GM10266 (cell line): ENCODE data around the gene EHD3.

Experiments used
- DNase-seq: peaks from one replicate; pipeline ENCODE4 v3.0.0; 2012; ENCODE audit errors: extremely low spot score
- TF ChIP-seq, protein P1 (sequence below): IDR thresholded peaks from 2 replicates; pipeline ENCODE4 v1.5.1; 2012; ENCODE audit warnings: mild to moderate bottlenecking, low read depth; ENCODE audit not compliant: control insufficient read depth, insufficient read depth; ENCODE audit errors: missing control alignments

Gene EHD3

DNA sequence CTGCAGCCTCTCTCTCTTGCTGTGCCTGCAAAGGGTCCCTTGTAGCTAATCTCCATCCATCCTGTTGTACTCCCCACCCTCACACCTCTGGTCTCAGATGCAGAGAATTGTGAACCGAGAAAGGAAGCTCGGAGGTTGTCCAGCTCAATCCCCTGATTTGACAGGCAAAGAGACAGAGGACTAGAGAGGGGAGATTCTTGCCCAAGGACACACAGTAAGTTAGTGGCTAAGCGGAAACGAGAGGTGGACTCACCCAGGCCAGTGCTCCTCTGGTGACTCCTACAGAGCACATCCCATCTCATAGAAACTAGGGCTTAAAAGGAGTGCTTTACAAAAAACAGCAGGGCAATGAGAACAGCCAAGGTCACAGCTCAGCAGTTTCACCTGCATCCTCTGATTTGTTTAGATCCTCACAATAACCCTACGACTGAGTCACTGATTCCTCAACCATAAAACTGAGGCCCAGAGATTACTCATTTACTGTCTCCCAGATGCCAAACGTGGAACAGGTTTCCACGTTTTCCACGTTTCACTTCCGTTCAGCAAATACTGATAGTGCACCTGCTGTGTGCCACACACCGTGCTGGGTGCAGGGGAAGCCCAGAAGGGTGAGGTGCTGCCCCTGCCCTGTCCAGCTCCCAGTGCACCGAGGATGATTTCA is 22.1 kb downstream of the EHD3 start:
- TF ChIP-seq, protein P1, sequence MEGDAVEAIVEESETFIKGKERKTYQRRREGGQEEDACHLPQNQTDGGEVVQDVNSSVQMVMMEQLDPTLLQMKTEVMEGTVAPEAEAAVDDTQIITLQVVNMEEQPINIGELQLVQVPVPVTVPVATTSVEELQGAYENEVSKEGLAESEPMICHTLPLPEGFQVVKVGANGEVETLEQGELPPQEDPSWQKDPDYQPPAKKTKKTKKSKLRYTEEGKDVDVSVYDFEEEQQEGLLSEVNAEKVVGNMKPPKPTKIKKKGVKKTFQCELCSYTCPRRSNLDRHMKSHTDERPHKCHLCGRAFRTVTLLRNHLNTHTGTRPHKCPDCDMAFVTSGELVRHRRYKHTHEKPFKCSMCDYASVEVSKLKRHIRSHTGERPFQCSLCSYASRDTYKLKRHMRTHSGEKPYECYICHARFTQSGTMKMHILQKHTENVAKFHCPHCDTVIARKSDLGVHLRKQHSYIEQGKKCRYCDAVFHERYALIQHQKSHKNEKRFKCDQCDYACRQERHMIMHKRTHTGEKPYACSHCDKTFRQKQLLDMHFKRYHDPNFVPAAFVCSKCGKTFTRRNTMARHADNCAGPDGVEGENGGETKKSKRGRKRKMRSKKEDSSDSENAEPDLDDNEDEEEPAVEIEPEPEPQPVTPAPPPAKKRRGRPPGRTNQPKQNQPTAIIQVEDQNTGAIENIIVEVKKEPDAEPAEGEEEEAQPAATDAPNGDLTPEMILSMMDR, result no peak
- DNase-seq, result no peak

DNA sequence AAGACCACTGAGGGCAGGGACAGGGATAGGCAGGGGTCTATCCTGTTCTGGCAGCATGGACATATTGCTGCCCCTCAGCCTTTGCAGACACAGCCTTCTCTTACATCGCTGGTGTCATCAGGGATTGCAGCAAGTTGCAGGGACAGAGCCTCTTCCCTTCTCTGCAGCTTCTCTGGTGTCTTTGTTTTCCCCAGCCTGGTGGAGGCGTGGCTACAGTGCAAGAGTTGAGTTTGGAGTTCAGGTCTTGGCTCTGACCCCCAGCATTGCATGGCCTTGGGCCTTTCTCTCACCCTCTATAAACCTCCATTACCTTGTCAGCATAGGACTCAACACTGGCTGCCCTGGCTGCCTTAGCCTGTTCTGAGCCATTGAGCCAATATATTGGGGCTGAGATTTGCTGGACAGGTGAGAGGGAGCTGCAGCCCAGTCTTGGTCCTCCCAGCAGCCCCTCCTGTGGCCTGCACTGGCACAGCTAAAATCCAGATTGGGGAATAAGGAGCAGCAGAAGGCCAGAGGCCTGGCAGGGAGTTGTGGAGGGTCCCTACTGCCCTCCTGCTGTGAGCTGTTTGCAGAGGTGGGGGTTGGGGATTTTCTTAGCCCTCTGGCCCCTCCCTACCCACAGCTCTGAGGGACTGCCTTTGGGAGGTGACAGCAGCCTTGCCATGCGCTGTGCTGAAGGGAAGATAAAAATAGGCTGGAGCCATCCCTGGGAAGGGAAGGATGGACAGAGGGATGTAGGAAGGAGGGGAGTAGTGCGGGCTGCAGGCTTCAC is 22.8 kb downstream of the EHD3 start:
- TF ChIP-seq, protein P1, result no peak
- no peak for DNase-seq

DNA sequence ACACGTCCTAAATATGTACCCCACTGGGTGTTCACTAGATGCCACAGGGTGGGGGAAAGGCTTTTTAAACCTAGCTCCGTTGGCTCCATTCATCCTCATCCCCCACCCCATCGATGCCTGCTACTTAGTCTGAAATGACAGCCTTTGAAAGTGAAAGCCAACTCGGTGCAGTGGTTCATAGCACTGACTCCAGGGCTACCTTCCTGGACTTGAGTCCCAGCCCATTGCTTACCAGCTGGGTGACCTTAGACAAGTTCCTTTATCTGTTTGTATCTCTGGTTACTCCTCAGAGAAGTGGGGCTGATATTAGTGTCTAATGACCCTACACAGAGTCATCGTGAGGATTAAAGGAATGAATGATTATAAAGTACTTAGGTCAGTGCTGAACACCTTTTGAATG is 24.4 kb downstream of the EHD3 start:
- TF ChIP-seq, protein P1, result no peak
- peak; percentile 68 for DNase-seq

DNA sequence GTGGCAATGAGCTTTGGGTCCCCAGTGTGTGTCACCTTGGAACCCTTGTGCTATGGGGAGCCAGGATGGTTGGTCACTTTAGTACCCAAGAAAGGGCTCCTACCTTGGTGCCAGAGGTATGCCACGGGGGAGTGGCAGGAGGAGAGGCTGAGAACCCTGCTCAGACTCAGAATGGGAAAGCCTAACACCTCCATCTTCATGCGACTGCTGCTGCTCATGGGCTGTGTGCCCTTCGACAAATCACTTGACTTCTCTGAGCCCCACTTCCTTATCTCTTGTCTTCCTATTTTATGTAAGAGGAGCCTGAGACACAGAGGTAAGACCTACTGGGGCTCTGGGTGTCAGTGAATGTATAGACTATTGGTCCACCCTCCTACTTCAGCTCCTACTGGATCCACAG is 25.1 kb downstream of the EHD3 start:
- TF ChIP-seq, protein P1, result no peak
- DNase-seq, result no peak

DNA sequence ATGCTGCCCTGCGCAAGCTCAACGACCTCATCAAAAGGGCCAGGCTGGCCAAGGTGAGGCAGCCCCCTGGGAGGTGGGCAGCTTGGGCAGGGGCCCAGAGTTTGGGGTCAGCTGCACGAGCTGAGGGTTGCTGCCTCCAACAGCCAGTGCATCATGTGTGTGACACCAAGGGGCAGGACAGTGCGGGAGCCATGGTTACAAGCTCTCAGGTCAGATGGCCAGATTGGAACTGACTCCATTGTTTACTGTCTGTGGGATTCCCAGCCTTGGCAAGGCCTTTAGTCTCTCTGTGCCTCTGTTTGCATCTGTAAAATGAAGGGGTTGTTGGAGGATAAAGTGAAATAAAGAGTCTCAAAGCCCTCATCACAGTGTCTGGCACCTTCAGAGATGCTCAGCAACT is 26.9 kb downstream of the EHD3 start:
- TF ChIP-seq, protein P1, result no peak
- no peak for DNase-seq

DNA sequence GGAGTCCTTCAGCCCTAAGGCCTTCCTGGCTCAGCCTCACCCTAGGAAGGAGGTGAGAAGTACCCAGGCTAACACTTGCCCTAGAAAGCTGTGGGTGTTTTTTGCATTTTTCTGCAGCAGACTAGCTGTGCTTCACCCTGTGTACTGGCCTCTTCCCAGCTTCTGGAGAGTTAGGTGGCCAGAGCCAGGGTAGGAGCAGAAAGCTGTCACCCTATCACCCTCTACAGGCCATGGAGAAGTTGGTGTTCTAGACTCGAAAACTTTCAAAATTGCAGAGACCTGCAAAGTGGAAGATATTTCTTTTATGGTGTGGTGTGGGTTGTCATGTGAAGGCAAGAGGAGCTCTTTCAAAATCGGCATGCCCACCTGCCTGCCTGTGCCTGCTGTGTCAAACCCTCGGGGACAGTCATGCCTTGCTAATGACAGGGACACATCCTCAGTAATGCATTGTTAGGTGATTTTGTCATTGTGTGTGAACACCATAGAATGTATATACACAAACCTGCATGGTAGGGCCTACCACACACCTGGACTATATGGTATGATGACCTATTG is 29.8 kb downstream of the EHD3 start:
- TF ChIP-seq, protein P1, result no peak
- DNase-seq, result no peak

DNA sequence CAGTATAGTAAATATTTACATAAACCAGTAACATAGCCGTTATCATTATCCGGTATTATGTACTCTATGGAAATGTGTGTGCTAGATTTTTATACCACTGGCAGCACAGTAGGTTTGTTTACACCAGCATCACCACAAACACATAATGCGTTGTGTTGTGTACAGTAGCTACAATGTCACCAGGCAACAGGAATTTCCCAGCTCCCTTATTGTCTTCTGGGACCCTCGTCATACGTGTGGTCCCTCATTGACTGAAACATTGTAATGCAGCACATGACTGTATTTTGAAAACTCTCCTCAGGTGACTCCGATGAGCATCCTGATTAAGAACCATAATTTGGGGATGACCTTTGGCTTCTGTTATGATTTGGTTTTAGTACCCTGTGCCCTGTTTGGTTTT is 31.3 kb downstream of the EHD3 start:
- TF ChIP-seq, protein P1, result no peak
- DNase-seq, result no peak
